HG03460 (cell line): ENCODE data around the gene MICAL3.
"Not testable (repeated sequence)": the region's sequence is repeated elsewhere in the genome, so short reads cannot be mapped to it uniquely, and the experiment has no call there.

Source experiments
- ATAC-seq: cut with Tn5 transposase; IDR thresholded peaks from one replicate; pipeline ENCODE4 v1.9.1; 2021; ENCODE audit not compliant: unreplicated experiment

The MICAL3 gene

GRCh38 chr22:17892376-17892775 is 132.0 kb downstream of the MICAL3 start:
- no peak for ATAC-seq

DNA sequence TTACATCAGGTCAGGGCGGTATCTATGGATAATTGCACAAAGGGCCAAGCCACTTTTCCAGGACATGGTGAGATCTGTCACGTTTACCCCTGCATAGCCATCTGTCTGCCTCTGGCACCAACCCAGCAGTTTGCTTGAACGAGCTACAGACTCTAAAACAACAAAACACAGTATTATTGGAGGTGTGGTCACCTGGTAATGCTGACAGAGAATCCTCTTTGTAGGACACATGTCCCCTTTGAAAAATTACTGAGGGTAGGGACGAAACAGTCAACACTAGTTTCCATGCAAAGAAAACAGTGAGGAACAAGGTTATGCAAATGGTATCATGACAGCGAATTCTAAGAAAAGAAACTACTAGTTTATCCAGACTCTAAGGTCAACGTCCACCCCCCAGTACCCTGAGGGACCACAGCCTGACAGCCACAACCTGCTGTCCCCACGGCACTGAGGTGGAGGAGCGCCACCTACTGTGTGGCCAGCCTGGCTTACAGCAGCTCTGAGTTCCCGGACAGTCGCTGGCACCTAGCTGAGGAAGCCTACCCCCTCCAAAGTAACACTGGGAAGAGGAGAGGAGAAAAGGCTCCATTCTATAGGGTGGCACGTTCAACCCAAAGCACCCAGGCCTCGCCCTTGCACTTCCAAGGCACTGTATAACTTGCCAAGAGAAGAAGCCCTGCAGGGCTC is 132.7 kb downstream of the MICAL3 start:
- ATAC-seq: no peak

DNA sequence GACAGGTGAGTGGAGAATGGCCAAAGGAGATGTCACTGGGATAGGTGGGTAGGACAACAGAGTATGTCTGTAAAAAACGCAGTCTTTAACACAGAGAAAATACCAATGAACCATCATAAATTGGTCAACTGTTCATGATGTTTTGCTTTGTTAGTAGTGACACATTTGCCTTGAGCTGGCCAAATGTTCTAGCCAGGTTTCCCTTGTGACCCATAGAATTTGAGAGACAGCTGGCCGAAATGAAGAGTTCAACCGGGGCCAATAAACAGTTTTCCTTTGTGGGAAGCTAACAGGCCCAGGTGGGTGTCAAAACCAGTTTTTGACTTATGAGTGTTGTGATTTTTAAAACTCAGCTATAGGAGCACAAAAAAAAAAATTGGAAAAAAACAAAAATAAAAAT is 133.5 kb downstream of the MICAL3 start:
- ATAC-seq: no peak

GRCh38 chr22:17890245-17890671 is 134.1 kb downstream of the MICAL3 start:
- ATAC-seq: no peak

DNA sequence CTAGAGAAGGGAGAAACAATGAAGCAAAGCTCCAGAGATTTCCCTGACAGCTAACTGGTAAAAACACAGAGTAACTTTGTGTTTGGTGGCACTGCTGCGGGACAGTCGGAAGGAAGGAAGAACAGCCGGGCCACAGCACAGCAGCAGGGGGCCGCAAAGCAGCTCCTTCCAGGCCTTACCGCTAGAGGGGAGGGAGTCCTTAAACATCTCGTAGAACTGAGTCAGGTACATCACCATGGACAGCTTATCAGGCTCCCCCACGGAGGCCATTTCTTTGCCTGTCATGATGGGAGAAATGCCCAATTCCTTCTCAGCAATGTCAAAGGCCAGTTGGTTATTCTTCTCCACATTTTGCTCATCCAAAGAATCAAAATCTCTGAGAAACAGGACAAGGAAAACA is 135.5 kb downstream of the MICAL3 start:
- ATAC-seq: no peak

DNA sequence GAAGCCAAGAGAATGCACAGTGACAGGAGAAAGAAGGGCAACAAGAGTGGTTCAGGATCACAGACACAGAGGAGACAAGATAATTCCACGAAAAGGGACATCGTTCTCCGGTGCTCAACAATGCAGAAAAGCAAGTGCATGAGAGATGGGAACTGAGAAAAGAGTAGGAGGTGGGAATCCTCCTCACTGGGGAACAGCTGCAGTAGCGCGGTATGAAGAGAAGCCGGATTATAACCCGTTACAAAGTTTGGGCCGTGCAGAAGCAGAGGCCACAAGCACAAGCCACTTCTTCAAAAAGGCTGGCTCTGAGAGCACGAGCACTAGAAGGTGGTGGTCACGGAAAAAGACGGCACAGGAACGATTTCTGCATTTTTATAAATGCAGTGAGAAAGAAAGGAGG is 135.9 kb downstream of the MICAL3 start:
- ATAC-seq: no peak

- ATAC-seq: no peak
These were observed 139.5 kb downstream of the MICAL3 start for GRCh38 chr22:17884893-17885292.

DNA sequence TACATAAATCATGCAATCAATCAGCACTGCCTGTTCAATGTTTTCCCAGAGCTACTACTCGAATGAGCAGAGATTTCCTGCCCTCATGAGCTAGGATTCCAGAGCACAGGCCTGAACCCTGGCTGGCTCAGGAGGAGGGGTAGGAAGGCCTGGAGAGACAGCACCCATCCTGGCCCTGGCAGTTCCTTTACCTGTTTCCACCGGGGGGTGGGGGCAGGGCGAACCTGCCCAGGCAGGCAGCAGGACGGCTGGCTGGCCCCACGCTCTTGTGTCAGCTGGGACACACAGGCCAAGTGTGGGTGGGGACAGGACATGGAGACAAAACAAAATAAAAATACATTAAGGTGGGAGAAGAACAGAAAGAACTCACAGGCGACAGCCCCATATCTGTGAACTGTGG is 140.3 kb downstream of the MICAL3 start:
- no peak for ATAC-seq

- ATAC-seq: no peak
These were observed 141.0 kb downstream of the MICAL3 start for GRCh38 chr22:17883356-17883755.

DNA sequence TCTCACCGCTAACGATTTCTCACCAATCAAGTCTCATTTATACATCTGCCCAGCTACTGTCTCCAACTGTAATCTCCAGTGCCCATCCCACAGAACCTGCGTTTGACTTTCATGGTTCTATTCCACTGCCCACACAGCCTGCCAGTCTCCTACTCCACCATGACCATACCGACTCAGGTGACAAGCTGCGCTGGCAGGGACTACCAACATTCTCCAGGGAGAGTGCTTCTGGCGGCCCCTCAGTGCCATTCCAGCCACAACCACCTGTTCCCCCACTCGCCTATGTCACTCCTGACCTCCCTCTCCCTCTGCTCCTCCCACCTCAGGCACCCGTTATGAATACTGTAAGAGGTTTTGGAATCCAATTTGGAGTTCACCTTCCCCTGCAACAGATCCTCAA is 141.6 kb downstream of the MICAL3 start:
- ATAC-seq: no peak

GRCh38 chr22:17882162-17882561 is 142.2 kb downstream of the MICAL3 start:
- no peak for ATAC-seq

- no peak for ATAC-seq
These were observed 143.0 kb downstream of the MICAL3 start for GRCh38 chr22:17881366-17881765.

- ATAC-seq: no peak
These were observed 143.9 kb downstream of the MICAL3 start for GRCh38 chr22:17880468-17880867.

DNA sequence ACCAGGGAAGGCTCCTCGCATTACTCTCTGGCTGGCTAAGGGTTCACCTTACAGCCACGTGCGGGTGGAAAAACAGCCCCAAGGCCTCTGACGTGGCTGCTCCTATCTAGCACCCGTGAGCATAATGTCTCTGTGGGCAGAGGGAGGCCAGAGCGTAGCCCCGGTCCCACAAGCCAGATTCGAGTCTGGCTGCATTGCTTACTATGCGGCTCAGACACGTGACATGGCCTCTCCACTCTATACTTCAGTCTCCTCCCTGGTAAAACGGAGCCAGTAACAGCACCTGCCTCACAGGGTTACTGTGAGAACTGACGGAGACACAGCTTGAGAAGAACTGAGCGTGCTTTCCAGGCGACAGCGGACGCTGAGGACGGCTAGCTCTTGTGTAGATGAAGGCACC is 144.3 kb downstream of the MICAL3 start:
- ATAC-seq: no peak

GRCh38 chr22:17878941-17879340 is 145.4 kb downstream of the MICAL3 start:
- no peak for ATAC-seq

GRCh38 chr22:17878186-17878694 is 146.1 kb downstream of the MICAL3 start:
- ATAC-seq: no peak

DNA sequence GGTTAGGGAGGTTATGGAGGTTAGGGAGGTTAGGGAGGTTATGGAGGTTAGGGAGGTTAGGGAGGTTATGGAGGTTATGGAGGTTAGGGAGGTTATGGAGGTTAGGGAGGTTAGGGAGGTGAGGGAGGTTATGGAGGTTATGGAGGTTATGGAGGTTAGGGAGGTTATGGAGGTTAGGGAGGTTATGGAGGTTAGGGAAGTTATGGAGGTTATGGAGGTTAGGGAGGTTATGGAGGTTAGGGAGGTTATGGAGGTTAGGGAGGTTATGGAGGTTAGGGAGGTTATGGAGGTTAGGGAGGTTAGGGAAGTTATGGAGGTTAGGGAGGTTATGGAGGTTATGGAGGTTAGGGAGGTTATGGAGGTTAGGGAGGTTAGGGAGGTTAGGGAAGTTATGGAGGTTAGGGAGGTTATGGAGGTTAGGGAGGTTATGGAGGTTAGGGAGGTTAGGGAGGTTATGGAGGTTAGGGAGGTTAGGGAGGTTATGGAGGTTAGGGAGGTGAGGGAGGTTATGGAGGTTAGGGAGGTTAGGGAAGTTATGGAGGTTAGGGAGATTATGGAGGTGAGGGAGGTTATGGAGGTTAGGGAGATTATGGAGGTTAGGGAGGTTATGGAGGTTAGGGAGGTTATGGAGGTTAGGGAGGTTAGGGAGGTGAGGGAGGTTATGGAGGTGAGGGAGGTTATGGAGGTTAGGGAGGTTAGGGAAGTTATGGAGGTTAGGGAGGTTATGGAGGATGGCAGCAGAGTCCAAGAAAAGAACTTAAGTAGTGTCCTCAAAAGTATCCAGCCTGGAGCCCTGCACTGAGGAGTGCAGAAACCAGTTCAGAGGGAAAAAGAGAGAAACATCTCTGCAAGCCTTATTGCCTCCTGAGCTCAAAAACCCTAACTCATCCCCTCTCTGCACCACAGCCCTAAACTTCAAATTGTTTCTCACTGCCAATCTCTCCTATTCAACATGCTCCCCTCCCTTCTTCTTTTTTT is 147.2 kb downstream of the MICAL3 start:
- ATAC-seq: not testable (repeated sequence)

GRCh38 chr22:17876306-17876831 is 148.0 kb downstream of the MICAL3 start:
- ATAC-seq: no peak

- ATAC-seq: no peak
These were observed 148.7 kb downstream of the MICAL3 start for GRCh38 chr22:17875631-17876030.

DNA sequence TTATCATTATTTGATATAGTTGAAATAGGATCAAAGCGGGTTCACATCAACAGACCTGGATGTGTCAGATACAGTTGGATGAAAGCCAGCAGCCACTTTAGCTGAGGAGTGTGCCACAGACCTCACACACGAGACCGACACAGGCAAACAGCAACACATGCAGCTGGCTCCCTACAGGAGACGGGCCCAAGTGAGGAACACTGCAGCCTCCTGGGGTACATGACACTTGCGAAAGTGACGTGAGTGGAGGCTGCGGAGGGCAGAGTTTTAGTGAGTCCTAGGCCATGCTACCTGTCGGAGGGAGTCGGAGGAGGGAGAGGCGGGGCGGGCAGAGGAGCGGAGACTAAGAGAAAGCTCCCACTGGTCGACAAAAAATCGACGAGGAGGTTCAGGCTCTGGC is 149.2 kb downstream of the MICAL3 start:
- no peak for ATAC-seq

- ATAC-seq: no peak
These were observed 150.0 kb downstream of the MICAL3 start for GRCh38 chr22:17874231-17874905.
